HG03439 (cell line): ENCODE measurements around the gene ACD.
A peak's percentile ranks its signal among the peaks of the same experiment; 100 is the strongest.
"Not testable (repeated sequence)": the region's sequence is repeated elsewhere in the genome, so short reads cannot be mapped to it uniquely, and the experiment has no call there.

ENCODE experiments used
- ATAC-seq: cut with Tn5 transposase; IDR thresholded peaks from one replicate; pipeline ENCODE4 v1.9.1; 2021; ENCODE audit warnings: mild to moderate bottlenecking, moderate library complexity; ENCODE audit not compliant: unreplicated experiment

Gene ACD

DNA sequence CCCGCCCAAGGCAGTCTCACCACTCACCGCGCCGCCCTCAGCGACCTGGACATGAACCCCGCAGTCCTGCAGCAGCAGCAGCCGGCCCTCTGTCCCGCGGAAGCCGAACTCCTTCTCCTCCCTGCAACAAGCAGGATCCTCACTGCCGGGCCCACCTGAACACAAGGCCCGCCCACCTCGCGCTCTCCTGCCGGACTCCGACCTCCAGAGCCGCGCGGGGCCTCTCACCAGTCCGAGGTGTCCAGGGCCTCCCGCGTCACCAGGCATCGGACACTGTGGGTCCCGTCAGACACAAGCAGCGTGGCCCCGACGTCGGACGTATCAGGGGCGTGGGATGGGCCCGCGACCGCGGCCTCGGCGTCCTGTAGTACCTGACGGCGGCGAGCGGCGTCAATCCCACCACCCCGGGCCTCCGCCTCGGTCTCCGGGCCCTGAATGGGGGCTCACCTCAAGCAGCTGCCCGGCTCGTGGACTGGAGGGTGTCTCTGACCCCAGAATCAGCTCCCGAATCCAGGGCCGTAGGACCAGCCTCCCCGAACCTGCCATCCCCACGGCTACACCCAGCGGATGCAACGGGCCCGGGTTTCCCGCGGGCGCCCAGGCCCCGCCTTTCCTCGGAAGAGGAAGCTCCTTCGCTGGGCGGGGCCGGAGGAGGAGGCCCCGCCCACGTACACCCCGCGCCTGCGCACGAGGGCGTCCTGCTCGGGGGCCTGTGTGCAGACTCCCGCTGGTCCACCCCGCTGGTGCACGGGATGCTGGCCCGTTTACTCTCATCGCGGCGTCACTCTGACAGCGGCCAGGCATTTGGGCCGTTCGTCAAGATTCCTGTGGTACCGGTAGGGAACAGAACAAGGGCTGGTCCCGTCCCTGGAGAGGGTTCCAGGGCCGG is at the start of gene ACD:
ACD (minus strand) TSS at position 586 of the 889 bp plus-strand sequence; CDS start at position 546, 40 bp downstream.
- ATAC-seq: peak; percentile 50

DNA sequence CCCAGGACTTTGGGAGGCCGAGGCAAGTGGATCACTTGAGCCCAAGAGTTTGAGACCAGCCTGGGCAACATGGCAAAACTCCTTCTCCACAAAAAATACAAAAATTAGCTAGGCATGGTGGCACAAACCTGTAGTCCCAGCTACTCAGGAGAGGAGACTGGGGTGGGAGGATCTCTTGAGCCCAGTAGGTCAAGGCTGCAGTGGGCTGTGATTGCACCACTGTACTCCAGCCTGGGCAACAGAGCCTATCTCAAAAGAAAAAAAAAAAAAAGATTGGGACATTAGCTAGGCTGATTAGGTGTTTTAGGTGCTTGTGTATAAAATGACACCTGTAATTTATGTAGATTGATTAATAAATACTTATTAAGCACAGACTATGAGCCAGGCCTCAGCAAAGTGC is 49.0 kb upstream of the ACD start:
- no peak for ATAC-seq

DNA sequence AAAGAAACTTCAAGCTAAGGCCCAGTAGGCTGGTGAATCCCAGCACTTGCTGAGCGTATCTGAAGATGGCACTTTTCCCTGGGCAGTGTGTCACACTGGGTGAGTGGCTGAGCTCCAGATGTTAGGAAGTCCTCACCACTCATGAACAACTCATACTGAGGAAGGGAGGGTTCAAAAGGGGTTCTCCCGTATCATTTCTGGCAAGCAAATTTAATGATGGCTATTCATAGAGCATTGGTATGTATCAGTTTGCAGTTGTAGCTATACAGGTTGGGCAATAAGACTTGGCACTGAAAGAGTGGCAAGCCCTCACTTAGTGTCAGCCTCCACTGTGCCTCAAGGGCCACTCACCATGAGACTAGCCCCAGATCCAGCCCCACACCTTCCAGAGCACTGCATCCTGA is 48.3 kb upstream of the ACD start:
- ATAC-seq: no peak

DNA sequence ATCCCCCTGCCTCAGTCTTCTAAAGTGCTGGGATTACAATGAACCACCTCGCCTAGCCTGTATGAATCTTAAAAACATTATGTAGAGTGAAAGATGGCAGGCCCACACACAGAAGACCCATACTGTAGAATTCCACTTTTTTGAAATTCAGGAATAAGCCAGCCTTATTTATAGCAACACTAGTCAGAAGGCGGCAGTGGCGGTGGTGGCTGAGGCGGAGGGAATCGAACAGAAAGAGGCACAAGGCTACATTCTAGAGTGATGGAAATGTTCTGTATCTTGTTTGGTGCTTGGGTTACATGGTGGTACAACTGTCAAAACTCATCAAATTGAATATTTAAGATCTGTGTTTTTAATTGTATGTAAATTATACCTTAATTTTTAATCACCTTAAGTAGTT is 47.7 kb upstream of the ACD start:
- no peak for ATAC-seq

DNA sequence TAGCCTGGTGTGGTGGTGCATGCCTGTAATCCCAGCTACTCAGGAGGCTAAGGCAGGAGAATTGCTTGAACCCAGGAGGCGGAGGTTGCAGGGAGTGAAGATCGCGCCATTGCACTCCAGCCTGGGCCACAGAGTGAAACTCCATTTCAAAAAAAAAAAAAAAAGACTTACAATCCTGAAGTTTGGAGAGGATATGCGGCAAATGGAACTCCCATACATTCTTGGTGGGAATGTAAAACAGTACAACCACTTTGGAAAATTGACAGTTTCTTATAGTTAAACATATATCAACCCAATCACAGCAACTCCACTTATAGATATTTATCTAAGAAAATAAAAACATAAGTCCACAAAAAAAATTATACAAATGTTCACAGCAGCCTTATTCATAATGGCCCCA is 47.1 kb upstream of the ACD start:
- no peak for ATAC-seq

DNA sequence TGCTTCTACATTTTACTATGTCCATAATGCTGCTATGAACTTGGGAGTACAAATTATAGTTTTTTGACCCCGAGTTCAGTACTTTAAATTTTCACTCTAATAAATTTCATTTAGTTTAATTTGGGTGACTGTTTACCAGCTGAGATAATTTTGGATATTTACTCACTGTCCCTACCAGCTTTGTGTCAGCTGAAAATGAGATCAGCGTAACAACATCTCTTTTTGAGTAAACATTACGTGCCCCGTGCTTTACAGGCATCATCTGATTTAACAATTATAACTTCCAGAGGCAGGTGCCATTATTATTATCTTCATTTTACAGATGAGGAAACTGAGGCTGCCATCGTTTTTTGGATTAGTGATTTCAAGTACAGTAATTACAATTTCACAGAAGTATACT is 44.0 kb upstream of the ACD start:
- no peak for ATAC-seq

DNA sequence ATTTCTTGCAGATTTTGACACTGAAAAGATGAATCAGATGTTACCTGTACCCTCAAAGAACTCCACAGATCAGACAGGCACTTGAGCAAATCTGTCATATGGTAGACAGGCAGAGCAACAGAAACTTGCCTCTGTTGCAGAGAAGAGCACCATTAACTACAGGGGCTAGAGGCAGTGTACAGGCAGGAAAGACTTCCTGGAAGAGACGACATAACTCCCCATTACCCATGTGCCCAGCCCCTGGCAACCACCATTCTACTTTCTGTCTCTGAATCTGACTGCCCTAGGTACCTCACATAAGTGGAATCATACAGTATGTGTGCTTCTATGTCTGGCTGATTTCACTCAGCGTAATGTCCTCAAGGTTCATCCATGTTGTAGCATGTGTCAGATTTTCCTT is 43.6 kb upstream of the ACD start:
- ATAC-seq: no peak

DNA sequence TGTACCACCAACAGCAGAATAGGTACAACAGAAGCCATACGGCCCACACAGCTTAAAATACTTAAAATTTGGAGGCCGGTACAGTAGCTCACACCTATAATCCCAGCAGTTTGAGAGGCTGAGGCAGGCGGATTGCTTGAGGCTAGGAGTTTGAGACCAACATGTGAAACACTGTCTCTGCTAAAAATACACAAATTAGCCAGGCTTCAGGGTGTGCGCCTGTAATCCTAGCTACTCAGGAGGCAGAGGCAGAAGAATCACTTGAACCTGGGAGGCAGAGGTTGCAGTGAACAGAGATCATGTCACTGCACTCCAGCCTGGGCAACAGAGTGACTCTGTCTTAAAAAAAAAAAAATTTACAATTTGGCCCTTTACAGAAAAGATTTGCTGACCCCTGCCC is 42.1 kb upstream of the ACD start:
- ATAC-seq: no peak

DNA sequence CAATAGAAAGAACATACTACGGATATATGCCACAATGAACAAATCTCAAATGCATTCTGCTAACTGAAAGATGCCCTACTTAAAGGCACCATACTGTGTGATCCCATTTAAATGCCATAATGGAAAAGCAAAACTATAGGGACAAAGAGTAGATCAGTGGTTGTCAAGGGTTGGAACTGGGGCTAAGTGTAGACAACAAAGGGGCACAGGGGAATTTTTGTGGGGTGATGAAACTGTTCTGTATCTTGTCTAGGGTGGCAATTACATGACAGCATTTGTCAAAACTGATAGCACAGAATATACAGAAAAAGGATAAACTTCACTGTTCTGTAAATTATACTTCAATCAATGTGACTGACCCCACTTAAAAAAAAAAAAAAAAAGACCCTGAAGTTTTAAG is 41.4 kb upstream of the ACD start:
- no peak for ATAC-seq

DNA sequence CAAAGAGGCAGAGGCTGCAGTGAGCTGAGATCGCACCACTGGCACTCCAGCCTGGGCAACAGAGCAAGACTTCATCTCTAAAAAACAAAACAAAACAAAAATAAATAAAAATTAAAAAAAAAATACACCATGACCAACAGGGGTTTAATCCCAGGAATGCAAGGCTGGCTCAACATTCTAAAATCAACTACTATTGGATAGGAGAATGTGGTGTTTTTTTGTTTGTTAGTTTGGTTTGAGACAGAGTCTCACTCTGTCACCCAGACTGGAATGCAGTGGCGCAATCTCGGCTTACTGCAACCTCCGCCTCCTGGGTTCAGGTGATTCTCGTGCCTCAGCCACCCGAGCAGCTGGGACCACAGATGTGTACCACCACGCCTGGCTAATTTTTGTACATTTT is 39.2 kb upstream of the ACD start:
- no peak for ATAC-seq

DNA sequence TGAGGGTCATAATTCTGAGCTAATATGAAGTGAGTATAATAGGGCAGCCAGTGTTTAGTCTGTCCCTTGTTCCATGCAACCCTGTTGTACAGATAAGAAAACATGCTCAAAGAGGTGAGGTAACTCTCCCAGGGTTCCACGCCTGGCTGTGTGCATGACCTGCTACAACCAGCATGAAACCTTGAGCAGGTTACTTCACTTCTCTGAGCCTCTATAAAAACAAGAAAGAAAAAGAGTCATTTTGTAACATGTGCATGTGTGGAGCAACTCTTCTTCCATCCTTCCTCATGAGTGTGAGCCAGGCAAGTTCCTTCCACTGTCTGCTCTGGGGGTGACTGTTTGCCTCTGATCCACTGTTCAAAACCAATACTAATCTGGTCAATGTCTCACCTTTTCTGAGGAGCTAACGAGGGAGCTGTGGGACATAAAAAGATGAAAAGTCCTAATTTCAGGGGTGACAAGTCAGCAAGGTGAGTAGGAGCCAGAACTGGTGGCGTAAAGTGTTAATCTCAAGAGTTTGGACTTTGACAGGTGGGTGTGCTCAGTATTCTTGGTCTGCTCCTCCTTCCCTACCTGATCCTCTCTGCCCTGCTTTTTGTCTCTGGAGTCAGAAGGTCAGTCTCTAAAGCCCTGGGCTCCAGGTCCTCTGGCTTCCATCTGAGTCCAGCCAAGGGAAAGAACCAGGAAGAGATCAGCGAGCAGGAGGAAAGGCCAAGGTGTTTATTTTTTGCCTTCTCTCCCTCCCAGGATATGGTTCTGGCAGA is 37.5 kb upstream of the ACD start:
- no peak for ATAC-seq

DNA sequence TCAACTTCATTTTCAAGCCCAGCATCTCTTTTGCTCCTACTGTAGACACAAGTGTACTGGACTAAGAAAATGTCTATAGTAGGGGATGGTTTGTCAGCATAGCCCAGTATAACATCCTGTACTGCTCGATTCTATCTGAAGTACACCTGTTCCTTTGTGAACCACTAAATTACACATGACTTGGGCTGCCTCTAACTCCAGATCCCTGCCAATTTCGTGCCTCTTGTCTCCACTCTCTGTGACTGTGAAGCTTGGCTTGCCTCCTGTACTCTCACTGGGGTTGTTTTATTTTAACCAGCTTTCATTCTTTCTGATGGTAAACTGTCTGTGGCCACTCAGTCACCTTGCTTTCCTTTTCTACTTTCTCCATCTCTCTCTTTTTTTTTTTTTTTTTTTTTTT is 34.6 kb upstream of the ACD start:
- no peak for ATAC-seq

DNA sequence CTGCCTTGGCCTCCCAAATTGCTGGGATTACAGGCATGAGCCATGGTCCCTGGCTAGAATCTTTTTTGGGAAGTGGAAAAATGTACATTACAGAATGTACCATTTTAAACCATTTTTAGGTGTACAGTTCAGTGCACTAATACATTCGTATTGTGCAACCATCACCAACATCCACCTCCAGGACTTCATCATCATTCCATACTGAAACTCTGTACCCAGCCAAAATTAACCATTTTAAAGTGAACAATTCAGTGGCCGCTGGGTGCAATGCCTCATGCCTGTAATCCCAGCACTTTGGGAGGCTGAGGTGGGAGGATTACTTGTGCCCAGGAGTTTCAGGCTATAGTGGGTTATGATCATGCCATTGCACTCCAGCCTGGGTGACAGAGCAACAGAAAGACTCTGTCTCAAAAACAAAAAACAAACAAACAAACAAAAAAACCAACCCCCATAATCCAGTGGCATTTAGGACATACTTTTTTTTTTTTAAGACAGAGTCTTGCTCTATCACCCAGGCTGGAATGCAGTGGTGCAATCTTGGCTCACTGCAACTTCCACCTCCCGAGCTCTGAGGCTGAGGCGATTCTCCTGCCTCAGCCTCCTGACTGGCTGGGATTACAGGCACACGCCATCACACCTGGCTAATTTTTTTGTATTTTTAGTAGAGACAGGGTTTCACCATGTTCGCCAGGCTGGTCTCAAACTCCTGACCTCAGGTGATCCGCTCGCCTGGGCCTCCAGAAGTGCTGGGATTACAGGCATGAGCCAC is 33.6 kb upstream of the ACD start:
- ATAC-seq: not testable (repeated sequence)

DNA sequence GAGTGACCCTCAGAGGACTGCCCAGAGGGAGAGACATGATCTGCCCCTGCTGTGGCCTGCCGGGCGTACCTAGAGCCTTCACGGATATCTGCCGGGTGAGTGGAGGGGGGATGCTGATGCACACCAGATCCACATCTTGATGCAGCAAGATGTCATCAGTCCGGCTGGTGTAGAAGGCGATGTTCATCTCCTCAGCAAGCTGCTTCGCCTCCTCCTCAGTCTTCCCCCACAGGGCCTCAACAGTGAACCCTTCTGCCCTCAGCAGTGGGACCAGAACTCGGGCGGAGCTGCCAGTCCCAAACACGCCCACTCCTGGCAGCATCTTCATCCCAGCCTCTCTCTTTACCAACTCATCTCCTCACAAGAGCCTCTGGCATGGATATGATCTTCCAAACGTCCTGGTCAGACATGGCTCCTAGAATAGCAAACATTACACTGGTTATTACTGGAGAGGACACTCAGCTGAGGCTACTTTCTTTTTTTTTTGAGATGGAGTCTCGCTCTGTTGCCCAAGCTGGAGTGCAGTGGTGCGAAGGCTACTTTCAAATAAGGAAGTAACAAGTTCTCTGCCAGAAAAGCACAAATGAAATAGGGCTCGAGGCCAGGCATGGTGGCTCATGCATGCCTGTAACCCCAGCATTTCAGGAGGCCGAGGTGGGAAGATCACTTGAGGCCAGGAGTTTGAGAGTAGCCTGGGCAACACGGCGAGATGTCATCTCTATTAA is 25.5 kb upstream of the ACD start:
- ATAC-seq: no peak

DNA sequence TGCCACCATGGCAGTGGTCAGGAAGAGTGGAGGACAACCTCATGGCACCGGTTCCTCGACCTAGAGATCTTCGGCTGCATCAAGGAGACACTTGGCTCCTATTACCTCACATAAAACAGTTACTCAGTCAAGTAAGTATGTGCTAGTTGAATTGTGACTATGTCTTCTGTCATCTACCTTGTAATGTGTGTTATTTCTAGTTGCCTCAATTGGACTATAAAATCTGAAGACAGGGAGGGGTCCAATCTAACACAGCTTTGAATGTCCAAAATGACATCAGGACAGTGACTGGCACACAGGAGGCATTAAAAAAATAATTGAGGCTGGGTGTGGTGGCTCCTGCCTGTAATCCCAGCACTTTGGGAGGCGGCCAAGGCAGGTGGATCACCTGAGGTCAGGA is 23.7 kb upstream of the ACD start:
- ATAC-seq: no peak

DNA sequence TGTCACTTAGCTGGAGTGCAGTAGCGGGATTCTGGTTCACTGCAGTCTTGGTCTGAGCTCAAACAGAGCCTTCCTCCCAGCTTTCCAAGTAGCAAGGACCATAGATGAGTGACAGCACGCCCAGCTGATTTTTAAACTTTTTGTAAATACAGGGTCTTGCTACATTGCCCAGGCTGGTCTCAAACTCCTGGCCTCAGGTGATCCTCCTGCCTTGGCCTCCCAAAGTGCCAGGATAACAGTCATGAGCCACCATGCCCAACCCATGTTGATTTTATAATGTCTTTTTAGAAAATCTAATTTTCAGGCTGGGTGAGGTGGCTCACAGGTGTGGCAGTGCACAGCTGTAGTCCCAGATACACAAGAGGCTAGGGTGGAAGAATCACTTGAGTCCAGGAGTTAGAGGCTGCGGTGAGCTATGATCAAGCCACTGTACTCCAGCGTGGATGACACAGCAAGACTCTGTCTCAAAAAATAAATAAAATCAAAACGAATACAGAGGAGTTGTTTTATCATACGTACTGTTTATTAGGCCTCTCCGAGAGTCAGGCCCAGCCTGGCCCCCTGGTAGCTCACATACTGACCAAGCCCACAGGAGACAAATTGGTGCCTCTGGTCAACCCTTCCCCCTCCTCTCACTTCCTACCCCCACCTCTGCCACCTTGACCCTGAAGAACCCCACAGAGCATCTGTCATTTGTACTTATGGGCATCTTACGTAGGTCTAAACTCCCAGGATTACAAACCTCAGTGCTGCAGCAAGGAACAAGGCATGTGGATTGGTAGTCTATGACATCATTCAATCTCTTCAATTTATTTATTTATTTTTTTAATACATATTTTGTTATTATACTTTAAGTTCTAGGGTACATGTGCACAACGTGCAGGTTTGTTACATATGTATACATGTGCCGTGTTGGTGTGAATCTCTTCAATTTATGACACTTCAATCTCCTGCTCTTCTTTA is 20.2 kb upstream of the ACD start:
- ATAC-seq: no peak

DNA sequence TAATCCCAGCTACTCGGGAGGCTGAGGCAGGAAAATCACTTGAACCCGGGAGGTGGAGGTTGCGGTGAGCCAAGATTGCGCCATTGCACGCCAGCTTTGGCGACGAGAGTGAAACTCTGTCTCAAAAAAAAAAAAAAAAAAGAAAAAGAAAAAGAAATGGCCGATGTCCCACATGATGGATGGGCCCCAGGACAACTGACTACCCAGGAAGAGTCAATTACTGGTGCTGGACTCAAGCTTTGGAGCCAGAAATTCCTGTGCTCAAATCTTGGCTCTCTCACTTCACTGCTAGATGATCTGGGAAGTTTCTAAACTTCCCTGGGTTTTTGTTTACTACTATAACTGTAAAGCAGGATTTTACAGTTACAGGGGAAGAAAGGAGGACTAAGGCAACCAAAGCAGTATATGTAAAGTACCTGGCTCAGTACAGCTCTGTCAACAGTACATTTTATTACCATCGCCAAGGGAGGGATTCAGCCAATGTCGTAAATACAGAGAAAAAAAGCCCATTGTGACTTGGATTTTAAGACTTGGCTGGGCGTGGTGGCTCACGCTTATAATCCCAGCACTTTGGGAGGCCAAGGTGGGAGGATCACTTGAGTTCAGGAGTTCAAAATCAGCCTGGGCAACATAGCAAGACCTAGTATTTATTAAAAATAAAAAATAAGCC is 18.4 kb upstream of the ACD start:
- ATAC-seq: no peak

DNA sequence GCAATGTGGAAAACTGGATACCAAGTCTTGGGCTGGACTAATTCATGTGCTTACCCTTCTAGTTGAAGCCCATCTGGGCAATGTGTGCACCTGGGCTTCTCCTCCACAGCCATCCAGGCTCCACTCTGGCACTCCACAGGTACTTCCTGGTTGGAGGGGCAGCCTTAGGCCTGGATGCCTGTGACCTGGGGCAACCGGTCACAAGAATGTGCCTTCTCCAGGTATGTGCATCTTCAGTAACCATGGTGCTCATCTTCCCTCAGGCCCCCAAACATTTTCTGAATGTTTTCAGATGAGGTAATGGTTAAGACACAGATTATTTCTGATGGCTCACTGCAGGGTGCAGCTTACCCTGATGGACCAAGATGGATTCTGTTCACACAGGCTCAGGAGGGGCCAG is 17.7 kb upstream of the ACD start:
- no peak for ATAC-seq

DNA sequence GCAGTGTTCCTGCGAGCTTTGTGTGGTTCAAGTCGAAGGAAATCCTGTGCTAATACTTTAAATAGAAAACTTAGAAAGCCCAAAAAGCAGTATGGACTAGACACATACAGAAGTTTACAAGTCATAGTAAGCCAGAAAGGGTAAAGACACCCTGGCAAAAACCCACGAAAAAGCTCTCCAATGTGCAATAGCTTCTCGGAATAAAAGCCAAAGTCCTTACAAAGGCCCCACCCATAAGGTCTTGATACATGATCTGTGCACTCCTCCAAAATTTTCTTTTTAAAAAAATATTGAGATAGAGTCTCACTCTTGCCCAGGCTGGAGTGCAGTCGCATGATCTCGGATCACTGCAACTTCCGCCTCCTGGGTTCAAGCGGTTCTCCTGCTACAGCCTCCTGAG is 16.9 kb upstream of the ACD start:
- no peak for ATAC-seq
